Astrocyte (in vitro differentiated cells and primary cell): ENCODE measurements around the gene ANKFY1. TPM values are rescaled to one million over a fixed set of nuclear protein-coding genes. Genes with fewer than 3 reads are reported as not detected.

ENCODE experiments used
- DNase-seq: peaks from one replicate; pipeline ENCODE4 v3.0.0-alpha.2; 2010; ENCODE audit warnings: low read depth
- FAIRE-seq: peaks from 2 replicates; lab custom pipeline; 2011; peaks lifted over from hg19 to GRCh38; lab: Jason Lieb, UNC
- H2AFZ ChIP-seq: 2 replicates; pipeline ENCODE4 v1.6.0; 2012; ENCODE audit warnings: low read depth, low read length, inconsistent platforms
- H3K27ac ChIP-seq: 2 replicates; pipeline ENCODE4 v1.5.1; 2011; ENCODE audit warnings: low read depth, low read length, inconsistent platforms
- H3K27me3 ChIP-seq: 2 replicates; pipeline ENCODE4 v1.6.0; 2011; ENCODE audit warnings: low read length, inconsistent platforms; ENCODE audit not compliant: insufficient read depth
- H3K36me3 ChIP-seq: 2 replicates; pipeline ENCODE4 v1.5.1; 2011; ENCODE audit warnings: low read length, inconsistent platforms; ENCODE audit not compliant: insufficient read depth
- H3K4me1 ChIP-seq: 2 replicates; pipeline ENCODE4 v1.5.1; 2011; ENCODE audit warnings: low read length, inconsistent platforms; ENCODE audit not compliant: insufficient read depth
- H3K4me2 ChIP-seq: 2 replicates; pipeline ENCODE4 v1.6.0; 2012; ENCODE audit warnings: low read length, inconsistent platforms
- H3K4me3 ChIP-seq: 2 replicates; pipeline ENCODE4 v1.5.1; 2011; ENCODE audit warnings: low read depth, mild to moderate bottlenecking, low read length, inconsistent platforms; ENCODE audit not compliant: insufficient read depth
- H3K79me2 ChIP-seq: 2 replicates; pipeline ENCODE4 v1.6.0; 2012; ENCODE audit warnings: mild to moderate bottlenecking, low read length, inconsistent platforms; ENCODE audit not compliant: insufficient read depth
- H3K9ac ChIP-seq: 2 replicates; pipeline ENCODE4 v1.6.0; 2012; ENCODE audit warnings: mild to moderate bottlenecking, low read length, inconsistent platforms
- H3K9me3 ChIP-seq: 2 replicates; pipeline ENCODE4 v1.5.1; 2012; ENCODE audit warnings: low read depth, mild to moderate bottlenecking, low read length, inconsistent platforms; ENCODE audit not compliant: insufficient read depth
- H4K20me1 ChIP-seq: 2 replicates; pipeline ENCODE4 v1.6.0; 2012; ENCODE audit warnings: low read length, inconsistent platforms; ENCODE audit not compliant: insufficient read depth
- H3K27ac Mint-ChIP-seq: one replicate; pipeline ENCODE4 v1.8.0; 2021; ENCODE audit warnings: mild to moderate bottlenecking, mixed read lengths; ENCODE audit not compliant: unreplicated experiment
- H3K27me3 Mint-ChIP-seq: one replicate; pipeline ENCODE4 v1.8.0; 2021; ENCODE audit warnings: low read depth, mixed read lengths; ENCODE audit not compliant: unreplicated experiment
- H3K36me3 Mint-ChIP-seq: one replicate; pipeline ENCODE4 v1.8.0; 2021; ENCODE audit warnings: low read depth, mixed read lengths; ENCODE audit not compliant: unreplicated experiment
- H3K4me1 Mint-ChIP-seq: one replicate; pipeline ENCODE4 v1.8.0; 2021; ENCODE audit warnings: low read depth, mixed read lengths; ENCODE audit not compliant: unreplicated experiment
- H3K4me3 Mint-ChIP-seq: one replicate; pipeline ENCODE4 v1.8.0; 2021; ENCODE audit warnings: mild to moderate bottlenecking, moderate library complexity, mixed read lengths; ENCODE audit not compliant: unreplicated experiment
- H3K9me3 Mint-ChIP-seq: one replicate; pipeline ENCODE4 v1.8.0; 2021; ENCODE audit warnings: mild to moderate bottlenecking, mixed read lengths; ENCODE audit not compliant: unreplicated experiment
- CTCF ChIP-seq: IDR thresholded peaks from 2 replicates; pipeline ENCODE4 v1.5.1; 2011; ENCODE audit warnings: low read depth, mild to moderate bottlenecking, inconsistent platforms, low read length, moderate library complexity; ENCODE audit not compliant: insufficient read depth
- EZH2 ChIP-seq: IDR thresholded peaks from 2 replicates; pipeline ENCODE4 v1.6.1; 2012; ENCODE audit warnings: mild to moderate bottlenecking, low read length, inconsistent platforms; ENCODE audit not compliant: insufficient read depth
- total RNA-seq: library from RNA; stranded (reverse); gene quantifications from 2 replicates; pipeline ENCODE4 v1.2.1, GENCODE V29; 2021

ANKFY1 gene
- total RNA-seq, 1 donor from 2014 or later: 52.0 TPM

GRCh38 chr17:4166419-4166818, 97.4 kb downstream of the ANKFY1 start:
- Histone ChIP-seq H3K9ac (no peak overlapping the region), H3K36me3 (peaks cover 28% of the 10 kb centered on the region), H3K9me3 (no peaks in the 10 kb centered on the region), H2AFZ (no peak overlapping the region), H3K79me2 (no peaks in the 10 kb centered on the region), H4K20me1 (peaks cover 13% of the 10 kb centered on the region), H3K4me1 (peaks cover 4% of the 10 kb centered on the region), H3K27me3 (no peaks in the 10 kb centered on the region), H3K4me2 (no peak overlapping the region), H3K4me3 (no peak overlapping the region), H3K27ac (no peak overlapping the region)
- FAIRE-seq (no peak), DNase-seq (no peak)
- TF ChIP-seq EZH2: no peak
- TF ChIP-seq CTCF: no peak
- Mint-ChIP-seq H3K4me3 (no peak overlapping the region), H3K9me3 (no peaks in the 10 kb centered on the region), H3K4me1 (peaks cover 11% of the 10 kb centered on the region), H3K36me3 (peaks cover 33% of the 10 kb centered on the region), H3K27me3 (no peaks in the 10 kb centered on the region), H3K27ac (no peak overlapping the region)

GRCh38 chr17:4165301-4166010, 98.3 kb downstream of the ANKFY1 start:
- Histone ChIP-seq H3K36me3 (peaks cover 24% of the 10 kb centered on the region), H3K27ac (no peak overlapping the region), H3K9me3 (no peaks in the 10 kb centered on the region), H3K79me2 (no peaks in the 10 kb centered on the region), H3K4me1 (peaks cover 10% of the 10 kb centered on the region), H3K27me3 (no peaks in the 10 kb centered on the region), H3K9ac (no peak overlapping the region), H3K4me2 (no peak overlapping the region), H2AFZ (no peak overlapping the region), H3K4me3 (no peak overlapping the region), H4K20me1 (peaks cover 14% of the 10 kb centered on the region)
- H3K4me1 Mint-ChIP-seq: peaks cover 16% of the 10 kb centered on the region
- no peaks in the 10 kb centered on the region for H3K9me3 Mint-ChIP-seq
- no peak overlapping the region for H3K27ac Mint-ChIP-seq
- peaks cover 33% of the 10 kb centered on the region for H3K36me3 Mint-ChIP-seq
- DNase-seq (no peak), FAIRE-seq (no peak)
- H3K27me3 Mint-ChIP-seq: no peaks in the 10 kb centered on the region
- H3K4me3 Mint-ChIP-seq: no peak overlapping the region
- no peak for TF ChIP-seq EZH2
- no peak for TF ChIP-seq CTCF

GRCh38 chr17:4163951-4164350, 99.8 kb downstream of the ANKFY1 start:
- H4K20me1 ChIP-seq: peaks cover 14% of the 10 kb centered on the region
- Mint-ChIP-seq H3K27me3 (no peaks in the 10 kb centered on the region), H3K9me3 (no peaks in the 10 kb centered on the region), H3K4me3 (no peak overlapping the region), H3K4me1 (peaks cover 16% of the 10 kb centered on the region), H3K36me3 (peaks cover 20% of the 10 kb centered on the region), H3K27ac (no peak overlapping the region)
- H3K27me3 ChIP-seq: no peaks in the 10 kb centered on the region
- H3K9ac ChIP-seq: no peak overlapping the region
- H2AFZ ChIP-seq: no peak overlapping the region
- no peaks in the 10 kb centered on the region for H3K79me2 ChIP-seq
- no peak overlapping the region for H3K4me2 ChIP-seq
- no peak overlapping the region for H3K4me3 ChIP-seq
- FAIRE-seq (no peak), DNase-seq (no peak)
- peaks cover 11% of the 10 kb centered on the region for H3K36me3 ChIP-seq
- H3K27ac ChIP-seq: no peak overlapping the region
- peaks cover 10% of the 10 kb centered on the region for H3K4me1 ChIP-seq
- H3K9me3 ChIP-seq: no peaks in the 10 kb centered on the region
- TF ChIP-seq CTCF: no peak
- no peak for TF ChIP-seq EZH2
